NCI-H1092 (cell line): ENCODE data around the gene TRIP13.
"Not testable (repeated sequence)": the region's sequence is repeated elsewhere in the genome, so short reads cannot be mapped to it uniquely, and the experiment has no call there.

Experiments
- DNase-seq: peaks from one replicate; lab custom pipeline; 2025; lab: John Stamatoyannopoulos, UW

Gene TRIP13, protein sequence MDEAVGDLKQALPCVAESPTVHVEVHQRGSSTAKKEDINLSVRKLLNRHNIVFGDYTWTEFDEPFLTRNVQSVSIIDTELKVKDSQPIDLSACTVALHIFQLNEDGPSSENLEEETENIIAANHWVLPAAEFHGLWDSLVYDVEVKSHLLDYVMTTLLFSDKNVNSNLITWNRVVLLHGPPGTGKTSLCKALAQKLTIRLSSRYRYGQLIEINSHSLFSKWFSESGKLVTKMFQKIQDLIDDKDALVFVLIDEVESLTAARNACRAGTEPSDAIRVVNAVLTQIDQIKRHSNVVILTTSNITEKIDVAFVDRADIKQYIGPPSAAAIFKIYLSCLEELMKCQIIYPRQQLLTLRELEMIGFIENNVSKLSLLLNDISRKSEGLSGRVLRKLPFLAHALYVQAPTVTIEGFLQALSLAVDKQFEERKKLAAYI

DNA sequence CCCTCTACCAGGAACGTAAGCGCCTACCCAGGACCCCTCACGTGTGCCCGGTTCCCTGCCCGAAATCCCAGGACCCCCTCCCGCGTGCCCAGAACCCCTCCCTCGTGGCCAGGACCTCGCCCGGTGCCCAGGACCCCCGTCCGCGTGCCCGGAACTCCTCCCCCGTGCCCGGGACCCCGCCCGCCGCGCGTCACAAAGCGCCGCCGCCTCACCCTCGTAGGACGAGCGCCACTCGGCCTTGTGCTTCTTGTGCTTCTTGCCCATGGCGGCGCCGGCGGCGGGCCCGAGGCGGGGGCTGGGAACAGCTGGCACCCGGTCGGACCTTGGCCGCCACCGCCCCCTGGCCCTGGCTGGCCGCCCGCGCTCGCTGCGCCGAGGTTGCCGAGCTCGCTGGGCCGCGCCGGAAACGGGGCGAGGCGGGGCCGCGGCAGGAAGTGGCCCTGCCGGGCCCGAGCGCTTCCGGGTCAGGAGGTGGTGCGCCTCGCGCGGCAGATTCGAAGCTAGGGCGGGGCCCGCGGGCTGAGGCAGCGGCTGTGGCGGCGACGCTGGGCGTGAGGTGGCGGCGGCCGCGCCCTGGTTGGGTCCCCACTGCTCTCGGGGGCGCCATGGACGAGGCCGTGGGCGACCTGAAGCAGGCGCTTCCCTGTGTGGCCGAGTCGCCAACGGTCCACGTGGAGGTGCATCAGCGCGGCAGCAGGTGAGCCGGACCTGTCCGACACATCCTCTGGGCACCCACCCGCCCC, at the start of gene TRIP13, which contains the start of gene BRD9:
TRIP13 (plus strand) TSS at position 491 of the 743 bp plus-strand sequence; CDS start at position 606, 115 bp downstream.
BRD9 (minus strand) TSS at position 408 of the 743 bp plus-strand sequence; CDS start at position 264, 144 bp downstream.
- peak; percentile 59 for DNase-seq

GRCh38 chr5:843371-843770, 49.3 kb upstream of the TRIP13 start:
- not testable (repeated sequence) for DNase-seq

GRCh38 chr5:843926-844325, 48.8 kb upstream of the TRIP13 start:
- DNase-seq: not testable (repeated sequence)

DNA sequence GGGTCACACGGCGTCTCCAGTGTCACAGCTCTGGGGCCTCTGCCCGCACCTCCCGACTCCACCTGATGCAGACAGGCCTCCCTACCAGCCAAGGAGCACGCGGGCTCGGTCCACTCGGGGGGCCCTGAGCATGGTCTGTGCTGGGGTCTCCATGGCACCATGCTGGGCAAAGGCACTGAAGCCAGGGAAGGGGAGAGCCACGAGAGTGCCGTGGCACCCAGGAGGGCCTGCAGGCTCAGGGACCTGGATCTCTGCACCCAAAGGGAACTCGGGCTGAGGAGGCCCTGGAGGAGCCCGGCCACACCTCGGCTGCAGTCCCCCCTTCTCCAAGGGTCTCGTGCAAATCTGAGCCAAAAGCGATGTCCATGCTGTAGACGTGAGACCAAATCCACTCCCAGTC, 48.3 kb upstream of the TRIP13 start:
- not testable (repeated sequence) for DNase-seq

- DNase-seq: not testable (repeated sequence)
Measured at GRCh38 chr5:845031-845675, 47.5 kb upstream of the TRIP13 start.

- DNase-seq: not testable (repeated sequence)
Measured at GRCh38 chr5:845676-846601, 46.7 kb upstream of the TRIP13 start.

DNA sequence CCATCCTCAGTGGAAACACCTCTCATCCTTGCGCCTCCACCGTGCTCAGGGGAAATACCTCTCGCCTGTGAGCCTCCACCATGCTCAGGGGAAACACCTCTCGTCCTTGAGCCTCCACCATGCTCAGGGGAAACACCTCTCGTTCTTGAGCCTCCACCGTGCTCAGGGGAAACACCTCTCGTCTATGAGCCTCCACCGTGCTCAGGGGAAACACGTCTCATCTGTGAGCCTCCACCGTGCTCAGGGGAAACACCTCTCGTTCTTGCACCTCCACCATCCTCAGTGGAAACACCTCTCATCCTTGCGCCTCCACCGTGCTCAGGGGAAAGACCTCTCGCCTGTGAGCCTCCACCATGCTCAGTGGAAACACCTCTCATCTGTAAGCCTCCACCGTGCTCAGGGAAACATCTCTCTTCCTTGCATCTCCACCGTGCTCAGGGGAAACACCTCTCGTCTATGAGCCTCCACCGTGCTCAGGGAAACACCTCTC, 46.0 kb upstream of the TRIP13 start:
- not testable (repeated sequence) for DNase-seq

- DNase-seq: not testable (repeated sequence)
Measured at GRCh38 chr5:847212-847611, 45.5 kb upstream of the TRIP13 start.

- not testable (repeated sequence) for DNase-seq
Measured at GRCh38 chr5:847736-848135, 44.9 kb upstream of the TRIP13 start.

DNA sequence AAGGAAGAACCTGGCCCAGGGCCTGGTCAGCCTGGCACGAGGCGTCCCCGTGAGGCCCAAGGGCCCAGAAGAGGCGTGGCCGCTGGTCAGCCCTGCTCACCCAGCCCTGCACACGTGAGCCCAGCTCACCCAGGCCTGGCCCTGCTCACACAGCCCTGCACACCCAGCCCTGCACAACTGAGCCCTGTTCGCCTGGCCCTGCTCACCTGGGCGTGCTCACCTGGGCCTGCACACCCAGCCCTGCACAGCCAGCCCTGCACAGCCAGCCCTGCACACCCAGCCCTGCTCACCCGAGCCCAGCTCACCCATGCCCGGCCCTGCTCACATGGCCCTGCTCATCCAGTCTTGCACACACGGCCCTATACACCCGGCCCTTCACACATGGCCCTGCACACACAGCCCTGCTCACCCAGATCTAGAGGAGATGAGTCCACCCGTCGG, 44.0 kb upstream of the TRIP13 start:
- no peak for DNase-seq

GRCh38 chr5:849651-850301, 42.9 kb upstream of the TRIP13 start:
- DNase-seq: no peak

DNA sequence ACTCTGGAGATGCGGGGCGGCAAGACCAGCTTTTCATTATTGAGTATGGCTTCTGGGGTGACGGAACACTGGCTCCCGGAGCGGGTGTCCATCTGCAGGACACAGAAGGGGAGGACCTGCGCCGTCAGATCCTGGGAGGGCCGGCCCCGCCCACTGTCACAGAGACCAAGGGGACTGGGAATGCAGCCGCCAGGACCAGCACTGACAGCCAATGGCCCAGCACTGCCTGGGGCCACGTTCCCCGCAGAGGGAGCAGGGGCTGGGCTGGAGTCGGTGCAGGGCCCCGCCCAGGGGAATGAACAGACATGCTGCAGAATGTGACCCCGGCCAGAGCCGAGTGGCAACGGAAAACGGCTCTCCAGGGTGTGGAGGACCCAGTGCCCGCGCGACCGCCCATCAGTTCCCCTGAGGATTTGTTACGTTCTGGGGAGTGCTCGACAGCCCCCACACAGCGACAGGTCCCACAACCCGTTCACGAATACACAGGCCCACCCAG, 42.1 kb upstream of the TRIP13 start, which contains the start of gene ZDHHC11:
ZDHHC11 (minus strand) TSS at position 476 of the 496 bp plus-strand sequence; CDS start at position 92, 384 bp downstream.
- DNase-seq: no peak

DNA sequence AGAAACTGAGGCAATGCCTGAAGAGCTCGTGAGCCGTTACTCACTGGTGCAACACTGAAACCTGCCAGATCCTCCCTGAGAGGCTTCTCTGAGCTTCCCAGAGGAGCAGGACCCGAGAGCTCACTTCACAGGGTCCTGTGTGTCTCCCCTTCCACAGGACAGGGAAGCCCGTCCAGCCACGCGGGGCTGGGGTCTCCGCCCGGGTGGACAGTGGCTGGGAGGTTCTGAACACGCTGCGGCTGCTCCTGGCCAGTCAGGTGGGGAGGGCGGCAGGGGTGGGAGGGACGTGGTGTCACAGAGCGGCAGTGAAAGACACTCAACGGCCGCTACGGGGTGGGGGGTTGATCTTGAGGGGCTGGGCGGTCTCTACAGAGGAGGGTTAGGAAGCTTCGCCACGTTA, 41.6 kb upstream of the TRIP13 start:
- no peak for DNase-seq

DNA sequence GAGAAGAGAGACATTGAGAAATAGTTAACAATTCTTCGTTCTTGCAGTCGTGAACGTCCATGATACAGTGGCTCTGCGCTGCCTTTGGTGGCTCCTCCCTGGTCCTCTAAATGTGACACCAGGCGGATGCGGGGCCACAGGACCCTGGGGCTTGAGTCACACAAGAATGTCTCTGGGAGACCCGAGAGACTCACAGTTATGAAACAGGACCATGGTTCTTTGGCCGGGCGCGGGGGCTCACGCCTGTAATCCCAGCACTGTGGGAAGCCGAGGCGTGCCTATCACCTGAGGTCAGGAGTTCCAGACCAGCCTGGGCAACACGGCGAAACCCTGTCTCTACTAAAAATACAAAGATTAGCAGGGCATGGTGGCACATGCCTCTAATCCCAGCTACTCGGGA, 41.1 kb upstream of the TRIP13 start:
- no peak for DNase-seq

DNA sequence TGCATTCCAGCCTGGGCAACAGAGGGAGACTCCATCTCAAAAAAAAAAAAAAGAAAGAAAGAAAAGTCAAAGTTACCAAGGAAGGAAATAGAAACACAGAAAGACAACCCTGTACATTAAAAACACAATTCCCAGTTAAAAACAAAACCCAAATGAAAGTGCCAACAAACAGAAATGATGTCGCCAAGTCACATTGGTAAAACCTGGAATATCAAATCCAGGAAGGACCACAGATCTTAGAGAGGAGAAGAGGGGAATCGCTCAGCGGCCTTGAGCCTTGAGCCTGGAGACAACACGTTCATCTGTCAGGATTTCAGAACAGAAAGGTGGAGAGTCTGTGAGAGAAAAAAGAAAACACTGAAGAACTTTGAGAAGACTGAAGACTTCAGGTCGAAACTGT, 40.7 kb upstream of the TRIP13 start:
- no peak for DNase-seq

DNA sequence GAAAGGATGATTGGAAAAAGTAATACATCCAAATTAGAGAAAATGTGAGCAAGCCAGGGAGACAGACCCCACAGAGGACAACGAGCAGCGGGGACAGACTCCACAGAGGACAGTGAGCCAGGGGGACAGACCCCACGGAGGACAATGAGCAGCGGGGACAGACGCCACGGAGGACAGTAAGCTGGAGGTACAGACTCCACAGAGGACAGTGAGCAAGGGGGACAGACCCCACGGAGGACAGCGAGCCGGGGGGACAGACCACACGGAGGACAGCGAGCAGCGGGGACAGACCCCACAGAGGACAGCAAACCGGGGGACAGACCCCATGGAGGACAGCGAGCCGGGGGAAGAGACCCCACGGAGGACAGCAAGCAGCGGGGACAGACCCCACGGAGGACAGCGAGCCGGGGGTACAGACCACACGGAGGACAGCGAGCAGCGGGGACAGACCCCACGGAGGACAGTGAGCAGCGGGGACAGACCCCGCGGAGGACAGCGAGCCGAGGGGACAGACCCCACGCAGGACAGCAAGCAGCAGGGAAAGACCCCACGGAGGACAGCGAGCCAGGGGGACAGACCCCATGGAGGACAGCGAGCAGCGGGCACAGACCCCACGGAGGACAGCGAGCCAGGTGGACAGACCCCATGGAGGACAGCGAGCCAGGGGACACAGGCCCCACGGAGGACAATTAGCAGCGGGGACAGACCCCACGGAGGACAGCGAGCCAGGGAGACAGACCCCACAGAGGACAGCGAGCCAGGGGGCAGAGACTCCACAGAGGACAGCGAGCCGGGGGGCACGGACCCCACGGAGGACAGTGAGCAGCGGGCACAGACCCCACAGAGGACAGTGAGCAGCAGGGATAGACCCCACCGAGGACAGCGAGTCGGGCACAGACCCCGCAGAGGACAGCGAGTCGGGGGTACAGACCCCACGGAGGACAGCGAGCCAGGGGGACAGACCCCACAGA, 40.0 kb upstream of the TRIP13 start:
- DNase-seq: no peak

DNA sequence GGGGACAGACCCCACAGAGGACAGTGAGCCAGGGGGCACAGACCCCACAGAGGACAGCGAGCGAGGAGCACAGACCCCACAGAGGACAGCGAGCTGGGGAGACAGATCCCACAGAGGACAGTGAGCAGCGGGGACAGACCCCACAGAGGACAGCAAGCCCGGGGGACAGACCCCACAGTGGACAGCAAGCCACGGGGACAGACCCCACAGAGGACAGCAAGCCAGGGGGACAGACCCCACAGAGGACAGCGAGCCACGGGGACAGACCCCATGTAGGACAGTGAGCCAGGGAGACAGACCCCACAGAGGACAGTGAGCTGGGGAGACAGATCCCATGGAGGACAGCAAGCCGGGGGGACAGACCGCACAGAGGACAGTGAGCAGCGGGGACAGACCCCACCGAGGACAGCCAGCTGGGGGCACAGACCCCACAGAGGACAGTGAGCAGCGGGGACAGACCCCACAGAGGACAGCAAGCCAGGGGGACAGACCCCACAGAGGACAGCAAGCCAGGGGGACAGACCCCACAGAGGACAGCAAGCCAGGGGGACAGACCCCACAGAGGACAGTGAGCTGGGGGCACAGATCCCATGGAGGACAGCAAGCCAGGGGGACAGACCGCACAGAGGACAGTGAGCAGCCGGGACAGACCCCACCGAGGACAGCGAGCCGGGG, 39.1 kb upstream of the TRIP13 start:
- not testable (repeated sequence) for DNase-seq

GRCh38 chr5:854217-854616, 38.5 kb upstream of the TRIP13 start:
- no peak for DNase-seq
